CD4-positive, alpha-beta T cell (primary cell): ENCODE results near the gene FAT1. TPM values are rescaled to one million over a fixed set of nuclear protein-coding genes. Genes with fewer than 3 reads are reported as not detected.

ENCODE experiments used
- ATAC-seq: fragments of 200-7000 bp; cut with Tn5 transposase; one replicate; pipeline ENCODE4 v1.10.0; 2022; ENCODE audit warnings: mild to moderate bottlenecking; ENCODE audit not compliant: poor library complexity
- CTCF ChIA-PET: fragments of 350-600 bp; sonication (Branson Sonifier 250); formaldehyde crosslinking; loops from one replicate; lab custom pipeline; 2021; ENCODE audit warnings: antibody characterized with exemption, inconsistent platforms; lab: Charles Lee
- POLR2A ChIA-PET: fragments of 350-600 bp; sonication (Branson Sonifier 250); formaldehyde crosslinking; loops from one replicate; lab custom pipeline; 2021; ENCODE audit warnings: antibody characterized with exemption, inconsistent platforms; lab: Charles Lee
- DNase-seq, 14 experiments: peaks; one replicate each; pipeline ENCODE4 v3.0.0-alpha.2; 2013 to 2020; ENCODE audit warnings: mixed read lengths in 2 of 14
- H3K27ac ChIP-seq, 2 donors: one replicate each; pipeline versions ENCODE4 v1.5.1 to v1.7.0; 2013; ENCODE audit warnings: low read length in 2 of 2, low read depth in 1 of 2, mild to moderate bottlenecking in 1 of 2
- H3K27me3 ChIP-seq, 2 experiments: 1 replicate in 1 of 2; 2 replicates in 1 of 2; pipeline versions ENCODE4 v1.6.1 to v1.7.0; 2013; ENCODE audit warnings: low read length in 2 of 2, control low read depth in 1 of 2, mild to moderate bottlenecking in 1 of 2, moderate library complexity in 1 of 2; ENCODE audit not compliant: insufficient read depth in 2 of 2, control insufficient read depth in 1 of 2
- H3K36me3 ChIP-seq: one replicate; pipeline ENCODE4 v1.6.1; 2013; ENCODE audit warnings: low read length, control low read depth; ENCODE audit not compliant: insufficient read depth
- H3K4me1 ChIP-seq: one replicate; pipeline ENCODE4 v1.6.1; 2013; ENCODE audit warnings: low read length, control low read depth; ENCODE audit not compliant: insufficient read depth
- H3K4me3 ChIP-seq: one replicate; pipeline ENCODE4 v1.5.1; 2013; ENCODE audit warnings: mild to moderate bottlenecking, low read length, moderate library complexity
- H3K9me3 ChIP-seq, 2 experiments: 1 replicate in 1 of 2; 2 replicates in 1 of 2; pipeline versions ENCODE4 v1.6.1 to v1.7.0; 2013; ENCODE audit warnings: low read length in 2 of 2, mild to moderate bottlenecking in 2 of 2, control low read depth in 1 of 2, moderate library complexity in 1 of 2; ENCODE audit not compliant: control insufficient read depth in 1 of 2, insufficient read depth in 1 of 2
- H3K27ac Mint-ChIP-seq: one replicate; pipeline ENCODE4 v1.8.0; 2020; ENCODE audit warnings: mixed read lengths
- H3K27me3 Mint-ChIP-seq: one replicate; pipeline ENCODE4 v1.8.0; 2021; ENCODE audit warnings: mixed read lengths
- H3K36me3 Mint-ChIP-seq: one replicate; pipeline ENCODE4 v1.8.0; 2021; ENCODE audit warnings: low read depth, mixed read lengths
- H3K4me1 Mint-ChIP-seq: one replicate; pipeline ENCODE4 v1.8.0; 2021; ENCODE audit warnings: low read depth, mixed read lengths
- H3K4me3 Mint-ChIP-seq: one replicate; pipeline ENCODE4 v1.8.0; 2020; ENCODE audit warnings: mild to moderate bottlenecking, mixed read lengths
- H3K9me3 Mint-ChIP-seq: one replicate; pipeline ENCODE4 v1.8.0; 2020; ENCODE audit warnings: mixed read lengths
- intact Hi-C, 2 experiments: fragments of 100-400 bp; cut with DNase I in 1 of 2; cut with micrococcal nuclease in 1 of 2; formaldehyde crosslinking; loops; one replicate each; pipeline versions ENCODE4 v1.15.1 to v1.9.0; 2023 to 2025; cut with DNase I, micrococcal nuclease
- total RNA-seq, 174 experiments: library from RNA in 2 of 174; stranded (reverse) in 2 of 174; gene quantifications; one replicate each; pipeline ENCODE4 v1.2.3 and lab custom pipeline; 2021 to 2026
- TF ChIP-seq, protein P1 (sequence below): fragments of 200-600 bp; IDR thresholded peaks from one replicate; pipeline ENCODE4 v1.8.0; 2022; ENCODE audit warnings: antibody characterized with exemption, mild to moderate bottlenecking

FAT1 gene
- total RNA-seq, 2 experiments from 2014 or later: 0.03 TPM; not detected in 1

DNA sequence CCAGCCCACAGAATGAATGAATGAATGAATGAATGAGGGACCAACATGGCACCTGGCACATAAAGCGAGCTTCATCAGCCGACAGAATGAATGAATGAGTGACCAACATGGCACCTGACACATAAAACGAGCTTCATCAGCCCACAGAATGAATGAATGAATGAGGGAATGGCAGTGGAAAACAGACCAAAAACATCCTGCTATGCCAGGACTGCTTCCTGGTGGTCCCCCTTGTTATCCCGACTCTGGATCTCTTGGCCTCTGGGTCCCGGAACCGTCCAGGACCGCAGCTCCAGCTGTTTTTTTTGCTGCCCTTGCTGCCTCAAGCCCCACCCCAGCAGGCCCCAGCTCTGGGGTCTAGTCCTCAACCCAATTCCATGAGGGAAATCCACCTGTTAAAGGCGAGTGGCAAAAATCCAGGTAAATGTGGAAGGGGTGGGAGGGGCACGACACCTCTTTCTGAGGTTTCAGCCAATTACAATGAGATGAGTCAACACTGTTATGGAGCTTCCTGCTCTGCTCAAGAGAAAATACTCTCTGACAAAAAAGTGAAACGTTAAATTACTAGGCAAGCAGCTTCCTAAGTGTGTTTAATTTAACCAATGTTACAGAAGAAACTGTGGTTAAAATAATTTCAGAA is 96.3 kb downstream of the FAT1 start:
- Mint-ChIP-seq H3K4me1 (peaks cover 12% of the 10 kb centered on the region), H3K4me3 (no peak overlapping the region), H3K27ac (no peak overlapping the region), H3K36me3 (no peaks in the 10 kb centered on the region), H3K9me3 (peaks cover 11% of the 10 kb centered on the region), H3K27me3 (no peaks in the 10 kb centered on the region)
- no peaks in the 10 kb centered on the region for H3K36me3 ChIP-seq
- ATAC-seq (no peak), DNase-seq (no peak)
- no peak overlapping the region for H3K27ac ChIP-seq
- no peaks in the 10 kb centered on the region for H3K27me3 ChIP-seq
- ChIA-PET CTCF (no interaction called here), POLR2A (no interaction called here)
- H3K4me1 ChIP-seq: peaks cover 5% of the 10 kb centered on the region
- intact Hi-C loops: no loop called here
- TF ChIP-seq, protein P1, sequence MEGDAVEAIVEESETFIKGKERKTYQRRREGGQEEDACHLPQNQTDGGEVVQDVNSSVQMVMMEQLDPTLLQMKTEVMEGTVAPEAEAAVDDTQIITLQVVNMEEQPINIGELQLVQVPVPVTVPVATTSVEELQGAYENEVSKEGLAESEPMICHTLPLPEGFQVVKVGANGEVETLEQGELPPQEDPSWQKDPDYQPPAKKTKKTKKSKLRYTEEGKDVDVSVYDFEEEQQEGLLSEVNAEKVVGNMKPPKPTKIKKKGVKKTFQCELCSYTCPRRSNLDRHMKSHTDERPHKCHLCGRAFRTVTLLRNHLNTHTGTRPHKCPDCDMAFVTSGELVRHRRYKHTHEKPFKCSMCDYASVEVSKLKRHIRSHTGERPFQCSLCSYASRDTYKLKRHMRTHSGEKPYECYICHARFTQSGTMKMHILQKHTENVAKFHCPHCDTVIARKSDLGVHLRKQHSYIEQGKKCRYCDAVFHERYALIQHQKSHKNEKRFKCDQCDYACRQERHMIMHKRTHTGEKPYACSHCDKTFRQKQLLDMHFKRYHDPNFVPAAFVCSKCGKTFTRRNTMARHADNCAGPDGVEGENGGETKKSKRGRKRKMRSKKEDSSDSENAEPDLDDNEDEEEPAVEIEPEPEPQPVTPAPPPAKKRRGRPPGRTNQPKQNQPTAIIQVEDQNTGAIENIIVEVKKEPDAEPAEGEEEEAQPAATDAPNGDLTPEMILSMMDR: no peak
- H3K9me3 ChIP-seq: peaks cover 0 to 21% of the 10 kb centered on the region in 2 experiments
- H3K4me3 ChIP-seq: no peak overlapping the region

DNA sequence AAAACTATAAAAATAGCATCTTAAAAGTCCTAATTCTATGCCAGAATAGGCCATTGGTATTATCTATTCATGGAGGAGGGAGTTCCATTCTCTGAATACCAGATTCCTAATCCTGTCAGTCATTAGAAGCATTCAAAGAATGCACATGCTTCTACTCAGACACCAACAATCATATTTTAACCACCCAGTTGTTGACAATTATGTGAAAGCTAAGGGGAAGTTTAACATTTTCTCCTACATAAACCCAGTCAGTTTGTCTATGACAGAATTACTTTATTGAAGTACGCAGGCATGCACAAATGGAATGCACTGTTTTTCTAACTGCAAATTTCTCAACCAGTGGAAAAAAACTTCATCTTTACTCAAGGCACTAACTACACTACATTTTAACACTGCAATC is 98.7 kb downstream of the FAT1 start:
- Mint-ChIP-seq H3K4me1 (peaks cover 12% of the 10 kb centered on the region), H3K27me3 (no peaks in the 10 kb centered on the region), H3K4me3 (no peak overlapping the region), H3K36me3 (no peaks in the 10 kb centered on the region), H3K9me3 (peaks cover 8% of the 10 kb centered on the region), H3K27ac (no peak overlapping the region)
- intact Hi-C loops: no loop called here
- DNase-seq: no peak
- H3K36me3 ChIP-seq: no peaks in the 10 kb centered on the region
- H3K4me1 ChIP-seq: peaks cover 5% of the 10 kb centered on the region
- ChIA-PET CTCF (no interaction called here), POLR2A (no interaction called here)
- no peak overlapping the region for H3K4me3 ChIP-seq
- H3K9me3 ChIP-seq: peaks cover 0 to 13% of the 10 kb centered on the region in 2 experiments
- no peaks in the 10 kb centered on the region for H3K27me3 ChIP-seq
- TF ChIP-seq, protein P1: no peak
- no peak for ATAC-seq
- no peak overlapping the region for H3K27ac ChIP-seq

DNA sequence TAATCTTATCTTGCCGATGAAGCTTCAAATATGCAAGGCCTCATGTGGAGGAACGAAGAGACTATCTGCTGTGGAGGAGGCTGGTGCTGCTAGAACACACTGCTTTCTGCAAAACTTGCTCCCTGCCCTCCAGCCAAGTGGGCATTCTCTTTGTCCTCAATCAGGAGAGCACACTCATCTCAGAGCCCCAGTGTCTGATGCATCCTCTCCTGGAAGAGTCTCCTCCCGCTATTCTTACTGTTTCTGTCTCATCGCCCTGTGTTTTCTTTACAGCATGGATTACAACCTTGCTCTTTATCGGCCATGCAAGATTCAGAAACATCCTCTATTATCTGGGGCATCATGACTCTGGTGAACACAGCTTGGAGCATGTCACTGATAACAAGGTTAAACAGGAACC is 100.1 kb downstream of the FAT1 start:
- ChIA-PET CTCF (no interaction called here), POLR2A (no interaction called here)
- TF ChIP-seq, protein P1: no peak
- no peaks in the 10 kb centered on the region for H3K27me3 Mint-ChIP-seq
- Histone ChIP-seq H3K4me3 (no peak overlapping the region), H3K36me3 (no peaks in the 10 kb centered on the region), H3K27me3 (no peaks in the 10 kb centered on the region), H3K4me1 (peaks cover 5% of the 10 kb centered on the region), H3K27ac (no peak overlapping the region), H3K9me3 (peaks cover 0 to 13% of the 10 kb centered on the region in 2 experiments)
- intact Hi-C loops: no loop called here
- H3K27ac Mint-ChIP-seq: no peak overlapping the region
- no peak for DNase-seq
- no peak for ATAC-seq
- peaks cover 5% of the 10 kb centered on the region for H3K9me3 Mint-ChIP-seq
- H3K4me1 Mint-ChIP-seq: peaks cover 12% of the 10 kb centered on the region
- no peak overlapping the region for H3K4me3 Mint-ChIP-seq
- H3K36me3 Mint-ChIP-seq: no peaks in the 10 kb centered on the region
